GM12865 (cell line): ENCODE measurements around the gene HM13.
A peak's percentile ranks its signal among the peaks of the same experiment; 100 is the strongest.
"Not testable (repeated sequence)": the region's sequence is repeated elsewhere in the genome, so short reads cannot be mapped to it uniquely, and the experiment has no call there.

ENCODE experiments used
- DNase-seq: peaks from one replicate; pipeline ENCODE4 v3.0.0; 2010; ENCODE audit warnings: low read depth
- H3K4me3 ChIP-seq: 2 replicates; pipeline ENCODE4 v1.5.1; 2011; ENCODE audit warnings: mild to moderate bottlenecking, low read depth, low read length, control low read depth
- TF ChIP-seq, protein P1 (sequence below): IDR thresholded peaks from 2 replicates; pipeline ENCODE4 v1.5.1; 2011; ENCODE audit warnings: low read length, control low read depth, low read depth, inconsistent platforms; ENCODE audit not compliant: insufficient read depth; ENCODE audit errors: missing control alignments

The HM13 gene

DNA sequence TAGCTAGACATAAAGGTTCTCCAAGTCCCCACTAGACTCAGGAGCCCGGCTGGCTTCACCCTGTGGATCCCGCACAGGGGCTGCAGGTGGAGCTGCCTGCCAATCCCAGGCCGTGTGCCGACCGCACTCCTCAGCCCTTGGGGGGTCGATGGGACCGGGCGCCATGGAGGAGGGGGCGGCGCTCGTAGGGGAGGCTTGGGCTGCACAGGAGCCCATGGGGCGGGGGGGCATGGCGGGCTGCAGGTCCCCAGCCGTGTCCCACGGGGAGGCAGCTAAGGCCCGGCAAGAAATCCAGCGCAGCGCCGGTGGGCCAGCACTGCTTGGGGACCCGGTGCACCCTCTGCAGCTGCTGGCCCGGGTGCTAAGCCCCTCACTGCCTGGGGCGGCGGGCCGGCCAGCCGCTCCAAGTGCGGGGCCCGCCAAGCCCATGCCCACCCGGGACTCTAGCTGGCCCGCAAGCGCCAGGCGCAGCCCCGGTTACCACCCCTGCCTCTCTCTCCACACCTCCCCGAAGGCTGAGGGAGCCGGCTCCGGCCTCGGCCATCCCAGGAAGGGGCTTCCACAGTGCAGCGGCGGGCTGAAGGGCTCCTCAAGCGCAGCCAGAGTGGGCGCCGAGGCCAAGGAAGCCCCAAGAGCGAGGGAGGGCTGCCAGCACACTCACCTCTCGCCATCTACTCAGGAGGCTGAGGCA lies 64.4 kb downstream of the HM13 start:
- no peak for DNase-seq
- TF ChIP-seq, protein P1, sequence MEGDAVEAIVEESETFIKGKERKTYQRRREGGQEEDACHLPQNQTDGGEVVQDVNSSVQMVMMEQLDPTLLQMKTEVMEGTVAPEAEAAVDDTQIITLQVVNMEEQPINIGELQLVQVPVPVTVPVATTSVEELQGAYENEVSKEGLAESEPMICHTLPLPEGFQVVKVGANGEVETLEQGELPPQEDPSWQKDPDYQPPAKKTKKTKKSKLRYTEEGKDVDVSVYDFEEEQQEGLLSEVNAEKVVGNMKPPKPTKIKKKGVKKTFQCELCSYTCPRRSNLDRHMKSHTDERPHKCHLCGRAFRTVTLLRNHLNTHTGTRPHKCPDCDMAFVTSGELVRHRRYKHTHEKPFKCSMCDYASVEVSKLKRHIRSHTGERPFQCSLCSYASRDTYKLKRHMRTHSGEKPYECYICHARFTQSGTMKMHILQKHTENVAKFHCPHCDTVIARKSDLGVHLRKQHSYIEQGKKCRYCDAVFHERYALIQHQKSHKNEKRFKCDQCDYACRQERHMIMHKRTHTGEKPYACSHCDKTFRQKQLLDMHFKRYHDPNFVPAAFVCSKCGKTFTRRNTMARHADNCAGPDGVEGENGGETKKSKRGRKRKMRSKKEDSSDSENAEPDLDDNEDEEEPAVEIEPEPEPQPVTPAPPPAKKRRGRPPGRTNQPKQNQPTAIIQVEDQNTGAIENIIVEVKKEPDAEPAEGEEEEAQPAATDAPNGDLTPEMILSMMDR, result no peak
- H3K4me3 ChIP-seq, result no peak overlapping the region

DNA sequence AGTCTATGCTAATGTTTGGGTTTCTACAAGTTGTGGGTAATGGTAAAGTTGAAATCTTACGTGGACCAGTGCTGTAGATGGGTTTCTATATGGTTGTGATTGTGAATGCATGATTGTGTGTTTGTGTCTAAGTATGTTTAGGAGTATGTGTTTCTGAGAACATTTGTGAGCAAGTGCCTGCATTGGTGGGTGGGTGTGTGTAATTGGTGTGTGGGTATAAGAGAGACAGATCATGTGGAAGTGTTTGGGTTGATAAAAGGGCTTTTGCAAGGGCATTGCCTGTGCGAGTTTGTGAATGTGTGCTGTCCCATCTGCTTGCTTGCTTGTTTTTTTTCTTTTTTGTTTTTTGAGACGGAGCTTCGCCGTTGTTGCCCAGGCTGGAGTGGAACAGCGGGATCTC lies 65.0 kb downstream of the HM13 start:
- no peak overlapping the region for H3K4me3 ChIP-seq
- TF ChIP-seq, protein P1, result no peak
- DNase-seq, result no peak

DNA sequence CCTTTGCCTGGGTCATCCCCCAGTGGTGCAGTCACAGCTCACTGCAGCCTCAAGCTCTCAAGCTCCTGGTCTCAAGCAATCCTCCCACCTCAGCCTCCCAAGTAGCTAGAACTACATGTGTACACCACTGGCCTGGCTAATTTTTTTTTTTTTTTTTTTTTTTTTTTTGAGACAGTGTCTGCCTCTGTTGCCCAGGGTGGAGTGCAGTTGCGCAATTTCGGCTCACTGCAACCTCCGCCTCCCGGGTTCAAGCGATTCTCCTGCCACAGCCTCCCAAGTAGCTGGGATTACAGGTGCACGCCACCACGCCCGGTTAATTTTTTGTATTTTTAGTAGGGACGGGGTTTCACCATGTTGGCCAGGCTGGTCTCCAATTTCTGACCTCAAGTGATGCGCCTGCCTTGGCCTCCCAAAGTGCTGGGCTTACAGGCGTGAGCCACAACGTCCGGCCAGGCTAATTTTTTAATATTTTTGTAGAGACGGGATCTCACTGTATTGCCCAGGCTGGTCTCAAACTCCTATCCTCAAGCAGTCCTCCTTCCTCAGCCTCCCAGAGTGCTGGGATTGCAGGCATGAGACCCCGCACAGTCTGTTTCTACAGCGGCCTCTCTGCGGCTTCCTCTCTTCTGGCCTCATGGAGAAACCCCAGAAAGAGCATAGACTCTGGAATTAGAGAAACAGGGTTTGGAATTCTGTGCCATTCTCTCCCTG lies 65.9 kb downstream of the HM13 start:
- not testable (repeated sequence) for DNase-seq, H3K4me3 ChIP-seq

DNA sequence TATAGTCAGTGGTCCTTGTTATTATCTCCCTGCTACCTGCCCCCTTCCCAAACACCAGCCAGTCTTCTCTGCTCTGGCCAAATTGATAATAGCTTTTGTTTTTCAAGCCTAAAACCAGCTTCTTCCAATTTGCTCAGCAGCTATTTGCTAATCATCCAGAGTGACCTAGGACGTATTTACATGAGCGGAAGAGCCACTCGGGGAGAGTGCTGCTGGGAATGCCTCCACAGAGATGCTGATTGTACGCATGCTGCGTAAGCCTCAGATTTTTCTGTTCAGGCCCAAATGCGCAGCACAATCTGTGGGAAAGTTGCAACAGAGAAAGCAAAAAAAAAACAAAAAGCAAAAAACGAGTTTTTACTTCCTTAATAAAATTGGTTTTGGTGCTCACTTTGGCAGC lies 66.5 kb downstream of the HM13 start:
- TF ChIP-seq, protein P1, result no peak
- no peak overlapping the region for H3K4me3 ChIP-seq
- DNase-seq, result no peak

DNA sequence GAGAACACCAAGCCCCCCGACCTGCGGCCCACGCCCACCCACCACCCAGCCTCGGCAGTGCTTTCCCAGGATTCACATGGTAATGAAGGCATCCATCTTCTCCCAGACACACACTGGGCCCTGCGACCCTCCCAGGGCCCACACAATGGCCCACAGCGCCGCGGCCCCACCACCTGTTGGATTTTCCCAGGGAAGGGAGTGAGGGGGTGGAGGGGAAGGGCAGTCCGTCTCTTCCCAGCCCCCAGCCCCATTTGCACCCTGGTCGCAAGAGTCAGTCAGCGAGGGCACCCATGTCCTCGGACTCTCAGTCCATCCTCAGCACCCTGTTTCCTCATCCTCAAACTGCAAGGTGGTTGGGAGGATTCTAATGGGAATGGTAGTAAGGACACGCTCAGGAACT lies 67.1 kb downstream of the HM13 start:
- TF ChIP-seq, protein P1, result no peak
- DNase-seq, result no peak
- no peak overlapping the region for H3K4me3 ChIP-seq

DNA sequence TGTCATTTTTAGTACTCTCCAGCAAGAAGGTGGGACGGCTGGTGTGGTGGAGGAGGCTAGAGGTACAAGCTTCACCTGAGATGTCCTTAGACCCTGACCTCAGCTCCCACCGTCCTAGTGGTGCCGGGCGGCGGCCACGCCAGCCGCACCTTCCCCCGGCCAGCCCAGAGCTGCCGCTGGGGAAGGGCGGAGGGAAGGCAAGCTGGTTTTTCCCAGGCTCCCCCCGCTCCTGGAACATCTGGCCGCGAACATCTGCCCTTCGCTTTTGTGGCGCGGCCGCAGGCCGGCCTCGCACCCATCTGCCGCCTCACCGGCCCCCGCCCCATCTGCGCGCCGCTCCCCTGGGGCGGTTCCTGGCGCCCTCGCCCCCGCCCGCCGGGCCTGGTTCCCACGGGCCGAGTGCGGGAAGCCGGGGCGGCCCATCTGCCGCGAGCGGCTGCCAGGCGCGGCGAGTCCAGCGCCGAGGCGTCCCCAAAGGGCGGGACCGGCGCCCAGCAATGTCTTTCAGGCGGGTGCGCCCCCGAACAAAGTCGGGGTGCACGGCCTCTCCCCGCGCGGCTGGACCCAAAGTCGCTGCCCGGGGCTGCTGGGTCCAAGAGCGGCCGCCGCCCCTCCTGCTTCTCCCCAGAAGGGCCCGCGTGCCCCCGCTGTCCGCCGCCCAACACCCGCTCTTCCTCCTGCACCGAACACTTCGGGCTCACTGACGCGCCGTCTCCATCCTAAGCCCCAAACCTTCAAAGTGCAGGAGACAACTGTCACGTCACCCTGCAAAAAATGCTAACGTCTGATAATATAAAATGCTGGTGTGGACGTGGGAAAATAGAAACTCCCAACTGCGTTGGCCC lies 73.5 kb downstream of the HM13 start:
- TF ChIP-seq, protein P1, result no peak
- no peak for DNase-seq
- peak overlapping the region; percentile 33 for H3K4me3 ChIP-seq

DNA sequence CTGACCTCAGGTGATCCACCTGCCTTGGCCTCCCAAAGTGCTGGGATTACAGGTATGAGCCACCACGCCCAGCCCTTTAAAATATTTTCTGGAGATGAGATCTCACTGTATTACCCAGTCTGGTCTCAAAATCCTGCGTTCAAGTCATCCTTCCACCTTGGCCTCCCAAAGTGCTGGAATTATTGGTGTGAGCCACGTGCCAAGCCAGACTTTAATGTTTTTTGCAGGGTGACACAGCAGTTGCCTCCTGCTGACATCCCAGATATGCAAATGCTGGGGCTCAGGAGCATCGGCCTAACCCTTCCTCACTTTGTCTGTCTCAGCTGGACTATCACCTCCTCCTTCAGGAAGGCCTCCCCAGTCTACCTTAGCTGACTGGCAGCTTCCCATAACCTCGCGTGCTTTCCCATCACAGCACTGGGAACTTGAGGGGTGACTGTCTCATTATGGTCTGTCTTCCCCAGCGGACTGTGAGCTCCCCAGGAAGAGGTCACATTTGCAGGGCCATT lies 76.5 kb downstream of the HM13 start:
- no peak for DNase-seq
- H3K4me3 ChIP-seq, result no peak overlapping the region
- TF ChIP-seq, protein P1, result no peak
